Activated CD8-positive, alpha-beta memory T cell treated with anti-CD3 and anti-CD28 coated beads, Interleukin-2, amount 10 ng/mL, durations not matched to agents 7 days and 5 days (primary cell): ENCODE data around the gene RTN4R. TPM values are rescaled to one million over a fixed set of nuclear protein-coding genes. Genes with fewer than 3 reads are reported as not detected.
A peak's percentile ranks its signal among the peaks of the same experiment; 100 is the strongest.
"Not testable (repeated sequence)": the region's sequence is repeated elsewhere in the genome, so short reads cannot be mapped to it uniquely, and the experiment has no call there.

Experiments used
- ATAC-seq: fragments of 150-1000 bp; cut with Tn5 transposase; one replicate; pipeline ENCODE4 v1.10.0; 2021; ENCODE audit warnings: moderate library complexity
- CTCF ChIA-PET: fragments of 350-600 bp; sonication (Branson Sonifier 250); formaldehyde crosslinking; loops from one replicate; lab custom pipeline; 2021; ENCODE audit warnings: antibody characterized with exemption; lab: Charles Lee
- DNase-seq: peaks from one replicate; pipeline ENCODE4 v3.0.0-alpha.2; 2020
- H3K27ac Mint-ChIP-seq: one replicate; pipeline ENCODE4 v1.8.0; 2021; ENCODE audit warnings: mild to moderate bottlenecking, mixed read lengths
- H3K27me3 Mint-ChIP-seq: one replicate; pipeline ENCODE4 v1.8.0; 2021; ENCODE audit warnings: mixed read lengths
- H3K36me3 Mint-ChIP-seq: one replicate; pipeline ENCODE4 v1.8.0; 2021; ENCODE audit warnings: mild to moderate bottlenecking, mixed read lengths
- H3K4me1 Mint-ChIP-seq: one replicate; pipeline ENCODE4 v1.8.0; 2021; ENCODE audit warnings: mixed read lengths
- H3K4me3 Mint-ChIP-seq: one replicate; pipeline ENCODE4 v1.8.0; 2021; ENCODE audit warnings: mild to moderate bottlenecking, moderate library complexity, mixed read lengths
- H3K9me3 Mint-ChIP-seq: one replicate; pipeline ENCODE4 v1.8.0; 2022; ENCODE audit warnings: low read depth, mixed read lengths
- total RNA-seq, 2 experiments: library from RNA; stranded (reverse); gene quantifications; one replicate each; pipeline ENCODE4 v1.2.3, GENCODE V29; 2021

Gene RTN4R
- total RNA-seq, 2 experiments from 2014 or later: 1.4 to 2.5 TPM

- H3K4me1 Mint-ChIP-seq, H3K27ac Mint-ChIP-seq, H3K4me3 Mint-ChIP-seq, H3K27me3 Mint-ChIP-seq, DNase-seq, ATAC-seq, CTCF ChIA-PET, H3K36me3 Mint-ChIP-seq, H3K9me3 Mint-ChIP-seq: not testable (repeated sequence)
Observed at GRCh38 chr22:20310180-20310579, 42.1 kb upstream of the RTN4R start.

- H3K9me3 Mint-ChIP-seq, H3K4me1 Mint-ChIP-seq, DNase-seq, H3K27me3 Mint-ChIP-seq, CTCF ChIA-PET, H3K4me3 Mint-ChIP-seq, H3K27ac Mint-ChIP-seq, H3K36me3 Mint-ChIP-seq, ATAC-seq: not testable (repeated sequence)
Observed at GRCh38 chr22:20308806-20309650, 40.9 kb upstream of the RTN4R start.

DNA sequence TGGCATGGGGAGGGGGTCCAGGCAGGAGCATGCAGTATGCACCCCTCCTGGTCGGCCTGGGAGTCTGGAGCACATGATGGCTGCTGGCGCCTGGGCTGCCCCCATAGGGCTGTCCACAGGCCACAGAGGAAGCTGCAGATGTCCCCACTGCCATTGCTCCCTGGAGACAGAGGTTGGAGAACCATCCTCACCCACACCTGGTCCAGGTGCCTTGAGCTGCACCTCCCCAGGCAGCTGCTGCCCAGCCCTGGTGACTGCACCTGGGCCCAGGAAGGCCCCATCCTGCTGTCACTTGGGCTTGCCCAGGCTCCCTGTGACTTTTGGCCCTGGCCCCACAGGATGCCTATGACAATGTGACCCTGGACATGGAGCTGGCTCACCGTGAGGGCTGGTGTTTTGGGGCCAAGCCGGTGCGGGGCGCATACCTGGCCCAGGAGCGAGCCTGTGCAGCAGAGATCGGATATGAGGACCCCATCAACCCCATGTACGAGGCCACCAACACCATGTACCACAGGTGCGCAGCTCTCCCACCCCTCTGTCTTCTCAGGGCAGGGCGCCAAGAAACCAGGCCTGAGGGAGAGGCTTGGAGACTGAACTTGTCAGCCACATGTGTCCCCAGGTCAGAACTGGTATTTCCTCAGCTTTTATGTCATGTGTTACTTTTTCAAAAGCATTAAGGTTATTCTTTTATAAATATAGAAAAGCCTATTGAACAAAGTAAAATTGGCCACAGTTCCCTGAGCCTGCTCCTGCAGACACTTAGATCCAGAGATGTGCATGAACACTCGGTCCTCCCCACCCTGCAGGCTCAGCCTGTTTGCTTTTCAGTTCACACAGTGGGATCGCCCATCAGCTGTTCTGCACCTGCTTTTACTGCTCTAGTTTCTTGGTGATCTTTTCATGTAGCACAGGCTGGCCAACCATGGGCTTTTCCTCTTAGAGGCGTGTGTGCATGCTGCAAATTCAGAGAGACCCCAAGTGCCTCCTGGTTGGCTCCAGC, 39.6 kb upstream of the RTN4R start:
- ATAC-seq, H3K9me3 Mint-ChIP-seq, DNase-seq, H3K27me3 Mint-ChIP-seq, H3K4me3 Mint-ChIP-seq, H3K4me1 Mint-ChIP-seq, H3K27ac Mint-ChIP-seq, H3K36me3 Mint-ChIP-seq, CTCF ChIA-PET: not testable (repeated sequence)

- peak overlapping the region; percentile 24 for H3K27ac Mint-ChIP-seq
Observed at GRCh38 chr22:20306646-20307447, 38.7 kb upstream of the RTN4R start.

GRCh38 chr22:20305894-20306645, 38.0 kb upstream of the RTN4R start:
- H3K27ac Mint-ChIP-seq: no peak overlapping the region
- no peak overlapping the region for H3K4me3 Mint-ChIP-seq
- H3K9me3 Mint-ChIP-seq: no peaks in the 10 kb centered on the region
- peaks cover 12% of the 10 kb centered on the region for H3K27me3 Mint-ChIP-seq
- CTCF ChIA-PET: no interaction called here
- no peaks in the 10 kb centered on the region for H3K36me3 Mint-ChIP-seq
- DNase-seq (no peak), ATAC-seq (no peak)
- H3K4me1 Mint-ChIP-seq: peaks cover 3% of the 10 kb centered on the region

More at GRCh38 chr22:20306646-20307447, 38.7 kb upstream of the RTN4R start:
- H3K36me3 Mint-ChIP-seq, H3K4me1 Mint-ChIP-seq, H3K4me3 Mint-ChIP-seq, H3K27me3 Mint-ChIP-seq, ATAC-seq, CTCF ChIA-PET, H3K9me3 Mint-ChIP-seq, DNase-seq: not testable (repeated sequence)

GRCh38 chr22:20305230-20305893, 37.2 kb upstream of the RTN4R start:
- ATAC-seq, CTCF ChIA-PET, H3K9me3 Mint-ChIP-seq, DNase-seq, H3K4me1 Mint-ChIP-seq, H3K4me3 Mint-ChIP-seq, H3K36me3 Mint-ChIP-seq, H3K27ac Mint-ChIP-seq: not testable (repeated sequence)
- peaks cover 19% of the 10 kb centered on the region for H3K27me3 Mint-ChIP-seq

DNA sequence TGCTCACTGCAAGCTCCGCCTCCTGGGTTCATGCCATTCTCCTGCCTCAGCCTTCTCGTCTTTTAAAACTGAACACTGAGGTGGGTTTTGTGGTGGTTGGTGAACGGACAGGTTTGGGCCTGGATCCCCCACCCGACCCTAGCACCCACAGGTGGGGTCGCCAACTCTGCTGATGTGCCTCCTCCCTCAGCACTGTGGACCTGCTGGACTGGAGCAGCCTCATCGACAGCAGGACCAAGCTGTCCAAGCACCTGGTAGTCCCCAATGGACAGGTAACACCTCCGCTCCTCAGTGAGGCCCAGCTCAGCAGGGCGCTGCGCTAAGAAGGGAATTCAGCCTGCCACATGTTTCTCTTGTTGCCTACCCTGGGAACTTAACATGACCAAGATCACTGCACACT, 36.5 kb upstream of the RTN4R start:
- no peak for DNase-seq
- Mint-ChIP-seq H3K9me3 (no peaks in the 10 kb centered on the region), H3K4me3 (no peak overlapping the region), H3K27ac (no peak overlapping the region), H3K4me1 (peaks cover 3% of the 10 kb centered on the region), H3K36me3 (no peaks in the 10 kb centered on the region), H3K27me3 (peaks cover 19% of the 10 kb centered on the region)
- CTCF ChIA-PET: interaction anchor here (0.7 kb wide), 1 partner anchor 356 kb away, joined by 3 read pairs; no protein-coding TSS in a partner anchor
- ATAC-seq: no peak

DNA sequence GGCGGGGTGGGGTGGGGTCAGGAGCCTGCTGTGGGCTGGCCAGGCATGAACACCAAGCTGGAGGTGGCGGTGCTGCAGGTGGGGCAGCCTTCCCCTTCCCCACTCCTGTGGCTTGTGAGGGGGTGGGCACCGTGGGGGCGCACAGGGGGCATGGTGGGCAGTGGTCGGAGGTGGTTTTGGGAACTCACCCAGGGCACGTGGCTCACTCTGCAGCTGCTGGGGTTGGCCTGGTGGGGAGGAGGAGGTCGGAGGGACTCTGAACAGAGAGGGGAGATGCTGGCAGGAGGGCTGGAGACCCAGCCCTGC, 35.1 kb upstream of the RTN4R start:
- H3K4me3 Mint-ChIP-seq, H3K27ac Mint-ChIP-seq, H3K4me1 Mint-ChIP-seq, CTCF ChIA-PET, H3K9me3 Mint-ChIP-seq, DNase-seq, H3K36me3 Mint-ChIP-seq, ATAC-seq: not testable (repeated sequence)
- H3K27me3 Mint-ChIP-seq: peaks cover 19% of the 10 kb centered on the region

GRCh38 chr22:20302438-20303228, 34.5 kb upstream of the RTN4R start:
- no peaks in the 10 kb centered on the region for H3K36me3 Mint-ChIP-seq
- no peaks in the 10 kb centered on the region for H3K9me3 Mint-ChIP-seq
- CTCF ChIA-PET: no interaction called here
- H3K4me3 Mint-ChIP-seq: no peak overlapping the region
- DNase-seq (no peak), ATAC-seq (no peak)
- no peak overlapping the region for H3K27ac Mint-ChIP-seq
- H3K4me1 Mint-ChIP-seq: peaks cover 3% of the 10 kb centered on the region
- peaks cover 22% of the 10 kb centered on the region for H3K27me3 Mint-ChIP-seq

DNA sequence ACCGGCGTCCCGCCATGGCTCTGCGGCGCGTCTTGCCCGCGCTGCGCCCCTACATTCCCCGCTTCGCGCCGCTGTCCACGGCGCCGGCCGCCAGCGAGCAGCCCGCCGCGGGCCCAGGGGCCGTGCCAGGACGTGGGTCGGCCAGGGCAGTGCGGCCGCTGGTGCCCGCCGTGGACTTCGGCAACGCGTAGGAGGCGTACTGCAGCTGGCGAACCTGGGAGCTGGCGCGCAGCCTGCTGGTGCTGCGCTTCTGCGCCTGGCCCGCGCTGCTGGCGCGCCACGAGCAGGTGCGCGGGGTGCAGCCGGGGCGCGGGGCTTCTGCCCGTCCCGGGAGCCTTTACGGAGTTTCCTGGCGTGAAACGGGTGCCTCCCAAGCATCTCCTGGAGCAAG, 31.6 kb upstream of the RTN4R start:
- no peaks in the 10 kb centered on the region for H3K4me1 Mint-ChIP-seq
- peak; percentile 41 for ATAC-seq
- CTCF ChIA-PET: interaction anchor here (0.9 to 1.2 kb wide), 2 partner anchors 17 to 18 kb away, joined by 3 read pairs; no protein-coding TSS in a partner anchor
- H3K27ac Mint-ChIP-seq: no peak overlapping the region
- no peak for DNase-seq
- no peaks in the 10 kb centered on the region for H3K9me3 Mint-ChIP-seq
- peaks cover 28% of the 10 kb centered on the region for H3K27me3 Mint-ChIP-seq
- no peaks in the 10 kb centered on the region for H3K36me3 Mint-ChIP-seq
- peak overlapping the region; percentile 42 for H3K4me3 Mint-ChIP-seq

GRCh38 chr22:20298803-20299745, 31.0 kb upstream of the RTN4R start:
- H3K9me3 Mint-ChIP-seq: no peaks in the 10 kb centered on the region
- H3K36me3 Mint-ChIP-seq: no peaks in the 10 kb centered on the region
- ATAC-seq (peak; percentile 92), DNase-seq (peak; percentile 90)
- CTCF ChIA-PET: interaction anchor here (0.9 to 1.2 kb wide), 2 partner anchors 18 to 19 kb away, joined by 3 read pairs; no protein-coding TSS in a partner anchor
- peak overlapping the region; percentile 72 for H3K4me3 Mint-ChIP-seq
- no peaks in the 10 kb centered on the region for H3K4me1 Mint-ChIP-seq
- H3K27me3 Mint-ChIP-seq: peaks cover 28% of the 10 kb centered on the region
- H3K27ac Mint-ChIP-seq: no peak overlapping the region
